Natural killer cell (primary cell): Measurements from ENCODE around the gene ECI1. TPM values are rescaled to one million over a fixed set of nuclear protein-coding genes. Genes with fewer than 3 reads are reported as not detected.

Experiments used
- ATAC-seq, 3 donors: fragments of 150-1000 bp in 2 of 3; fragments of 200-7000 bp in 1 of 3; cut with Tn5 transposase; 1 replicate in 1 of 3; 2 replicates in 2 of 3; pipeline ENCODE4 v1.10.0; 2021; ENCODE audit warnings: mild to moderate bottlenecking in 2 of 3, moderate library complexity in 2 of 3
- DNase-seq, 2 donors: peaks; one replicate each; pipeline versions ENCODE4 v3.0.0 to v3.0.0-alpha.2; 2013 to 2021; ENCODE audit warnings: mixed read lengths in 1 of 2
- H3K27ac ChIP-seq: one replicate; pipeline ENCODE4 v1.5.1; 2013; ENCODE audit warnings: mild to moderate bottlenecking, low read length
- H3K27me3 ChIP-seq: one replicate; pipeline ENCODE4 v1.6.1; 2013; ENCODE audit warnings: low read length; ENCODE audit not compliant: control insufficient read depth, insufficient read depth
- H3K36me3 ChIP-seq: one replicate; pipeline ENCODE4 v1.6.1; 2013; ENCODE audit warnings: low read length; ENCODE audit not compliant: control insufficient read depth, insufficient read depth
- H3K4me1 ChIP-seq: one replicate; pipeline ENCODE4 v1.6.1; 2013; ENCODE audit warnings: low read length; ENCODE audit not compliant: control insufficient read depth, insufficient read depth
- H3K4me3 ChIP-seq: one replicate; pipeline ENCODE4 v1.5.1; 2013; ENCODE audit warnings: low read length
- H3K9me3 ChIP-seq: one replicate; pipeline ENCODE4 v1.6.1; 2013; ENCODE audit warnings: low read length; ENCODE audit not compliant: control insufficient read depth, insufficient read depth
- H3K27ac Mint-ChIP-seq, 2 donors: one replicate each; pipeline ENCODE4 v1.8.0; 2022; ENCODE audit warnings: mild to moderate bottlenecking in 2 of 2, mixed read lengths in 2 of 2, moderate library complexity in 1 of 2
- H3K27me3 Mint-ChIP-seq, 2 donors: one replicate each; pipeline ENCODE4 v1.8.0; 2022; ENCODE audit warnings: low read depth in 2 of 2, mixed read lengths in 2 of 2
- H3K36me3 Mint-ChIP-seq: one replicate; pipeline ENCODE4 v1.8.0; 2022; ENCODE audit warnings: mixed read lengths
- H3K4me1 Mint-ChIP-seq, 2 donors: one replicate each; pipeline ENCODE4 v1.8.0; 2022; ENCODE audit warnings: mixed read lengths in 2 of 2
- H3K4me3 Mint-ChIP-seq: one replicate; pipeline ENCODE4 v1.8.0; 2022; ENCODE audit warnings: mild to moderate bottlenecking, moderate library complexity, mixed read lengths
- H3K9me3 Mint-ChIP-seq, 2 donors: one replicate each; pipeline ENCODE4 v1.8.0; 2022; ENCODE audit warnings: mixed read lengths in 2 of 2
- WGBS: methylation state at CpG from one replicate; pipeline ENCODE4 v1.1.7; 2013; ENCODE audit warnings: missing lambda C conversion rate; ENCODE audit not compliant: insufficient coverage; 5-methylcytosine and 5-hydroxymethylcytosine counted together
- intact Hi-C: fragments of 100-400 bp; cut with micrococcal nuclease; formaldehyde crosslinking; loops from one replicate; pipeline ENCODE4 v1.14.2; 2022
- total RNA-seq, 4 donors: library from RNA; stranded (reverse); fragments of 120-200 nt in 1 of 4; gene quantifications; one replicate each; pipeline versions ENCODE4 v1.2.3 to v1.2.4, GENCODE V29; 2013 to 2022
- TF ChIP-seq, protein P1 (sequence below): fragments of 200-600 bp; IDR thresholded peaks from one replicate; pipeline ENCODE4 v1.8.0; 2022; ENCODE audit warnings: antibody characterized with exemption

The ECI1 gene, protein sequence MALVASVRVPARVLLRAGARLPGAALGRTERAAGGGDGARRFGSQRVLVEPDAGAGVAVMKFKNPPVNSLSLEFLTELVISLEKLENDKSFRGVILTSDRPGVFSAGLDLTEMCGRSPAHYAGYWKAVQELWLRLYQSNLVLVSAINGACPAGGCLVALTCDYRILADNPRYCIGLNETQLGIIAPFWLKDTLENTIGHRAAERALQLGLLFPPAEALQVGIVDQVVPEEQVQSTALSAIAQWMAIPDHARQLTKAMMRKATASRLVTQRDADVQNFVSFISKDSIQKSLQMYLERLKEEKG
- 10 to 100 TPM; 14.6 to 19.2 (median 19.0) TPM for total RNA-seq
- total RNA-seq (2013): 18.3 TPM

DNA sequence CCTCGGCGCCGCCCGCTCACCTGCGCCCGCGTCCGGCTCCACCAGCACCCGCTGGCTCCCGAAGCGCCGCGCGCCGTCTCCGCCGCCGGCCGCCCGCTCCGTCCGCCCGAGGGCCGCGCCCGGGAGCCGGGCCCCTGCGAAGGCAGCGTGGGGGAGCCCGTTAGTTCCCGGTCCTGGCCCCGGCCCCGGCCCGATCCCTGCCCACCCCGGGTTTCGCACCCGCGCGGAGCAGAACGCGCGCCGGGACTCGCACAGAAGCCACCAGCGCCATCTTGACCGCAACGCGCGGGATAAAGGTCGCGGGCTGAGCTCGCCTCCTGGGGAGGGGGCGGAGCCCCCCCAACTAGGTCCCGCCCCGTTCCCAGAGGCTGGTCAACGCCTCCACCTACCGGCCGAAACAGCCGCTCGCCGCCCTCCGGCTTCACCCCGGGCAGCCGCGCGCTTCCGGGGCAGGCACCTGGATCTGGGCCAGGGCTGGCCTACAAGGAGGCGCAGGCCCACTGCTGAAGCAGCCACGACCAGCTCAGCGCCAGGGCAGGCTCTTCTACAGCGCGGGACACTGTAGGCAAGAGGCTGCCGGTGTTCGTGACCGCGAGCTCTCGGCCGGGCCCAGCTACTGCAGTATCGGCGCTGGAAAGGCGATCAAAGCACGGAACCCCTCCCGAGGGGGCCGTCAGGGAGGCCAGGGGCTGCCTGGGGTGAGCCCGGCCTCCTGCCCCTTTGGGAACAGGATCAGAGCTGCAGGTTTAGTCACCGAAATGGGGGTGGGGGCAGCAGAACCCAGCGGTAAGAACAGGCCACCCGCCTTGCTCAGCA is at the start of gene ECI1:
TSS of gene ECI1 (minus strand) at position 292 of the 816 bp plus-strand sequence. CDS start at position 271, 21 bp downstream.
- H3K4me1 ChIP-seq: peaks cover 19% of the 10 kb centered on the region
- H3K27ac ChIP-seq: peak within 1 kb of the TSS; percentile 71
- Mint-ChIP-seq H3K27ac (peak within 1 kb of the TSS; percentile 81 to 85), H3K4me1 (peaks cover 0 to 10% of the 10 kb centered on the region in 2 donors), H3K27me3 (no peaks in the 10 kb centered on the region), H3K36me3 (no peaks in the 10 kb centered on the region), H3K9me3 (no peaks in the 10 kb centered on the region), H3K4me3 (peak within 1 kb of the TSS; percentile 90)
- H3K36me3 ChIP-seq: peaks cover 25% of the 10 kb centered on the region
- no peaks in the 10 kb centered on the region for H3K27me3 ChIP-seq
- TF ChIP-seq, protein P1, sequence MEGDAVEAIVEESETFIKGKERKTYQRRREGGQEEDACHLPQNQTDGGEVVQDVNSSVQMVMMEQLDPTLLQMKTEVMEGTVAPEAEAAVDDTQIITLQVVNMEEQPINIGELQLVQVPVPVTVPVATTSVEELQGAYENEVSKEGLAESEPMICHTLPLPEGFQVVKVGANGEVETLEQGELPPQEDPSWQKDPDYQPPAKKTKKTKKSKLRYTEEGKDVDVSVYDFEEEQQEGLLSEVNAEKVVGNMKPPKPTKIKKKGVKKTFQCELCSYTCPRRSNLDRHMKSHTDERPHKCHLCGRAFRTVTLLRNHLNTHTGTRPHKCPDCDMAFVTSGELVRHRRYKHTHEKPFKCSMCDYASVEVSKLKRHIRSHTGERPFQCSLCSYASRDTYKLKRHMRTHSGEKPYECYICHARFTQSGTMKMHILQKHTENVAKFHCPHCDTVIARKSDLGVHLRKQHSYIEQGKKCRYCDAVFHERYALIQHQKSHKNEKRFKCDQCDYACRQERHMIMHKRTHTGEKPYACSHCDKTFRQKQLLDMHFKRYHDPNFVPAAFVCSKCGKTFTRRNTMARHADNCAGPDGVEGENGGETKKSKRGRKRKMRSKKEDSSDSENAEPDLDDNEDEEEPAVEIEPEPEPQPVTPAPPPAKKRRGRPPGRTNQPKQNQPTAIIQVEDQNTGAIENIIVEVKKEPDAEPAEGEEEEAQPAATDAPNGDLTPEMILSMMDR: peak; percentile 38
- 3% methylated on average over 88 of the region's 88 CpGs for WGBS
- intact Hi-C loops: loop anchor here (1.0 kb wide), 1 partner anchor 28 kb away; the partner anchor contains the start of gene E4F1
- peak within 1 kb of the TSS; percentile 61 for H3K4me3 ChIP-seq
- peak; percentile 89 to 95 (median 89) for ATAC-seq
- peak; percentile 80 to 87 for DNase-seq
- H3K9me3 ChIP-seq: no peaks in the 10 kb centered on the region

DNA sequence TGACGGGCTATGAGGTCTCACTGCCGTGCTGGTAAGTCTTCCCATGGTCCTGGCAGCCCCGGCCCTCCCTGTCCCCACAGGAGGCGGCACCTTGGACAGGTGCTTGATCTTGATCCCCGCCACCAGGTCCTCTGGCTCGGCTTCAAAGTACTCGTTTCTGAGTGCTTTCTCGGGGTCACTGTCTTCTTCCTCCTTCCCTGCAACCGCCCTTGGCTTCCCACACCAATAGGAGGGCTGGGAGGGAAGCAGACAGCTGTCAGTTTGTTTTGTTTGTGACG is 48.5 kb upstream of the ECI1 start:
- WGBS: 82% methylated on average over 9 of the region's 10 CpGs
- no peaks in the 10 kb centered on the region for H3K27me3 ChIP-seq
- no peak for ATAC-seq
- TF ChIP-seq, protein P1: no peak
- Mint-ChIP-seq H3K4me3 (no peak overlapping the region), H3K4me1 (peaks cover 7 to 16% of the 10 kb centered on the region in 2 donors), H3K36me3 (no peaks in the 10 kb centered on the region), H3K9me3 (no peaks in the 10 kb centered on the region), H3K27me3 (no peaks in the 10 kb centered on the region), H3K27ac (no peak overlapping the region)
- H3K9me3 ChIP-seq: no peaks in the 10 kb centered on the region
- no peak overlapping the region for H3K27ac ChIP-seq
- no peaks in the 10 kb centered on the region for H3K36me3 ChIP-seq
- intact Hi-C loops: no loop called here
- peaks cover 22% of the 10 kb centered on the region for H3K4me1 ChIP-seq
- no peak overlapping the region for H3K4me3 ChIP-seq
- no peak for DNase-seq

DNA sequence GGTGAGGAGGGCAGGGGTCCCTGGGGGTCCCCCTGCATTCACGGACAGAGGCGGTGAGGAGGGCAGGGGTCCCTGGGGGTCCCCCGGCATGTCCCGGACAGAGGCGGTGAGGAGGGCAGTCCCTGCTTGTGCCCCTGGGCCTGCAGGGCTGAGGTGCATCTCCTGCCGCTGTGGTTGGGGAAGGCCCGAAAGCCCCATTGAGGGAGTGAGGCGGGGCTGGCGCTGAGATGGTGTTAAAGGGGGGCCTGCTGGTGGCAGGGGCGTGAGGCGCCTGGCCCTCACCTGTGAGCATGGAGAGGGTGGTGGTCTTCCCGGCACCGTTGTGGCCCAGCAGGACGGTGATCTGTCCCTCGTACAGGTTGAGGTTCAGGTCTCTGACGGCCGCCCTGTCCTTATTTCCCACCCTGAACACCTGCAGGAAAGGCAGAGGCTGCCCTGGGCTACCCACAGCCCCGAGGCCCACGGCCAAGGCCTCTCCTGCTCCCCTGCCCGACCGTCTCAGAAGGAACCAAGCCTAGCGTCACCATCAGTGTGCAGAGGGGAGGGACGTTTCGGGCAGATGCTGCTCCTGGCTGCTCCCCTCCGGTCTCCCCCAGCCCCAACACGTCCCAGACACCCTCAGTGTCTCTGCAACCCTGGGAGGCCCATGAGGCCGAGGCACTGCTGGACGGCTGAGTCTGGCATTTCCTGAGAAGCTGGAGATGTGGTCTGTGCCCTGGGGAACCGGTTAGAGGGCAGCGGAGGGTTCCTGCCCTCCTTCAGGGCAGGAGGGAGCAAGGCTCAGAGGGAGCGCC is 47.9 kb upstream of the ECI1 start:
- peaks cover 7 to 16% of the 10 kb centered on the region in 2 donors for H3K4me1 Mint-ChIP-seq
- no peaks in the 10 kb centered on the region for H3K27me3 Mint-ChIP-seq
- no peaks in the 10 kb centered on the region for H3K36me3 Mint-ChIP-seq
- TF ChIP-seq, protein P1: no peak
- WGBS: 87% methylated on average over 31 of the region's 31 CpGs
- H3K9me3 ChIP-seq: no peaks in the 10 kb centered on the region
- intact Hi-C loops: no loop called here
- H3K4me1 ChIP-seq: peaks cover 22% of the 10 kb centered on the region
- no peak overlapping the region for H3K27ac Mint-ChIP-seq
- H3K27me3 ChIP-seq: no peaks in the 10 kb centered on the region
- no peak overlapping the region for H3K27ac ChIP-seq
- H3K36me3 ChIP-seq: no peaks in the 10 kb centered on the region
- no peak overlapping the region for H3K4me3 ChIP-seq
- no peak overlapping the region for H3K4me3 Mint-ChIP-seq
- ATAC-seq (no peak), DNase-seq (no peak)
- no peaks in the 10 kb centered on the region for H3K9me3 Mint-ChIP-seq
